Adrenal gland (tissue), 5 donors: ENCODE measurements around the gene PPOX.

ENCODE experiments used
- POLR2A ChIP-seq, 2 donors: fragments of 450-650 bp; IDR thresholded peaks; one replicate each; pipeline ENCODE4 v1.6.1; 2017; ENCODE audit warnings: antibody characterized with exemption in 2 of 2, mild to moderate bottlenecking in 2 of 2, moderate library complexity in 1 of 2
- TF ChIP-seq, protein P1 (sequence below), 6 experiments: fragments of 450-650 bp in 4 of 6; fragments of 200-600 bp in 2 of 6; sonication (generic) in 1 of 6; IDR thresholded peaks; 1 replicate in 5 of 6; 2 replicates in 1 of 6; pipeline versions ENCODE4 v1.5.1 to v1.8.0; 2016 to 2021; ENCODE audit warnings: antibody characterized with exemption in 6 of 6, mild to moderate bottlenecking in 2 of 6, moderate library complexity in 1 of 6
- donor health status: DM: no; HTN: no; CAD: no.

DNA sequence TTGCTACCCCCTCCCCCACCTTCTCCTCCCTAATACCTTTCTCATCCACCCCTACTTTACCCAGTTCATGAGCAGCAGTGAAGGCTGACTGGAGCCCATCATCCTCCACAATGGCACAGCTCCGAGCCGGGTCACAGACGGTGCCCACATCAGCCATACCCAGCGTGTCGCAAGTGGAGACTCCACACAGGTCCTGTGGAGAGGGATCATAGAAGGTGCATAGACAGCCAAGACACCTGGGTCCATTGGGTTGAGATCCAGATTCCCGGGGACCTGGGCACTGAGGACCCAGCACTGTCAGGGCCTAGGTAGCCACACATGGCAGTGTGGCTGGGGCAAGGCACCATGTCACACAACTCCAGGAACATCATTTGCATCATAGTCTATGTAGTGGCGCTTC lies 29.9 kb downstream of the PPOX start:
- no peak for TF ChIP-seq POLR2A (IDR thresholded peaks at IDR 0.05)
- TF ChIP-seq, protein P1, sequence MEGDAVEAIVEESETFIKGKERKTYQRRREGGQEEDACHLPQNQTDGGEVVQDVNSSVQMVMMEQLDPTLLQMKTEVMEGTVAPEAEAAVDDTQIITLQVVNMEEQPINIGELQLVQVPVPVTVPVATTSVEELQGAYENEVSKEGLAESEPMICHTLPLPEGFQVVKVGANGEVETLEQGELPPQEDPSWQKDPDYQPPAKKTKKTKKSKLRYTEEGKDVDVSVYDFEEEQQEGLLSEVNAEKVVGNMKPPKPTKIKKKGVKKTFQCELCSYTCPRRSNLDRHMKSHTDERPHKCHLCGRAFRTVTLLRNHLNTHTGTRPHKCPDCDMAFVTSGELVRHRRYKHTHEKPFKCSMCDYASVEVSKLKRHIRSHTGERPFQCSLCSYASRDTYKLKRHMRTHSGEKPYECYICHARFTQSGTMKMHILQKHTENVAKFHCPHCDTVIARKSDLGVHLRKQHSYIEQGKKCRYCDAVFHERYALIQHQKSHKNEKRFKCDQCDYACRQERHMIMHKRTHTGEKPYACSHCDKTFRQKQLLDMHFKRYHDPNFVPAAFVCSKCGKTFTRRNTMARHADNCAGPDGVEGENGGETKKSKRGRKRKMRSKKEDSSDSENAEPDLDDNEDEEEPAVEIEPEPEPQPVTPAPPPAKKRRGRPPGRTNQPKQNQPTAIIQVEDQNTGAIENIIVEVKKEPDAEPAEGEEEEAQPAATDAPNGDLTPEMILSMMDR (IDR thresholded peaks at IDR 0.05), result no peak
